ENCODE data around the gene SSUH2. TPM values are rescaled to one million over a fixed set of nuclear protein-coding genes. Genes with fewer than 3 reads are reported as not detected.
A peak's percentile ranks its signal among the peaks of the same experiment; 100 is the strongest.
"Not testable (repeated sequence)": the region's sequence is repeated elsewhere in the genome, so short reads cannot be mapped to it uniquely, and the experiment has no call there.

The SSUH2 gene
- 0.27 and 0.40 TPM in 2 replicates for total RNA-seq (2014; rRNA removed; shearing (Covaris generic))

GRCh38 chr3:8644748-8645390, at the start of gene SSUH2:
TSS of gene SSUH2 (minus strand) at chr3:8644798. CDS start at chr3:8644758, 40 bp downstream.
- DNase-seq (ENCODE audit: low read depth): no peak

- not testable (repeated sequence) for DNase-seq (ENCODE audit: low read depth)
Observed at GRCh38 chr3:8691295-8691694, 46.7 kb upstream of the SSUH2 start.

DNA sequence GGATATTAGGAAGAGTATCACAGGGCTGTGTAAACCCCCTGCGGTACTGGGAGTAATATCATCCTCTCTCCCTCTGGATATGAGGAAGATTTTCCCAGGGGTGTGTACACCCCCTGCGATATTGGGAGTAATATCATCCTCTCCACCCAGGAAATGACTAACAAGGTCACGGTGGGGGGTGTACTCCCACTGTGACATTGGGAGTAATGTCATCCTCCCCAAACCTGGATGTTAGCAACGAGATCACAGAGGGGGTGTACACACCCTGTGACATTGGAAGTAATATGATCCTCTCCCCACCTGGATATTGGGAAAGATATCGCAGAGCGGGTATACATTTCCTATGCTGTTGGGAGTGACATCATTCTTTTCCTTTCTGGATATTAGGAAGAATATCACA, 40.4 kb upstream of the SSUH2 start:
- not testable (repeated sequence) for DNase-seq (ENCODE audit: low read depth)

DNA sequence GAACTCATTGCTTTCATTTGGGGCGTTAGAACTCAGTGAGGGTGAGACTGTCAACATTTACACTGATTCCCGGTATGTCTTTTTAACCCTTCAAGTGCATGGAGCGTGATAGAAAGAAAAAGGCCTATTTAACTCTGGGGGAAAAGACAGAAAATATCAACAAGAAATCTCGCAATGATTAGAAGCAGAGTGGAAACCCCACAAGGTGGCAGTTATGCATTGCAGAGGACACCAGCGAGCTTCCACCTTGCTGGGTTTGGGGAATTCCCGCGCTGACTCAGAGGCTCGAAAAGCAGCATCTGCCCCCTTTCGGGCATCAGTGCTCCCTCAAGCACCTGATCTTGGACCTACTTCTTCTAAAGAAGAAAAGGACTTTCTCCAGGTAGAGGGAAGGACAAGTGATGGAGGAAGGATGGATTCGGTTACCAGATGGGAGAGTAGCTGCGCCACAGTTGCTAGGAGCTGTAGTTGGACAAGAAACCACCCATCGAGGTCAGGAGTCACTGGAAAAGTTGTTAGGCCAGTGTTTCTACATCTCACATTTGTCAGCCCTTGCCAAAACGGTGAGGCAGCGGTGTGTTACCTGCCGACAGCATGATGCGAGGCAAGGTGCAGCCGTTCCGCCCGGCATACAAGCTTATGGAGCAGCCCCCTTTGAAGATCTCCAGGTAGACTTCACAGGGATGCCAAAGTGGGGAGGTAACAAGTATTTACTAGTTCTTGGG, 38.4 kb upstream of the SSUH2 start:
- peak; percentile 30 for DNase-seq (ENCODE audit: low read depth)

- DNase-seq (ENCODE audit: low read depth): not testable (repeated sequence)
Observed at GRCh38 chr3:8681881-8682538, 37.4 kb upstream of the SSUH2 start.

- no peak for DNase-seq (ENCODE audit: low read depth)
Observed at GRCh38 chr3:8681349-8681748, 36.8 kb upstream of the SSUH2 start.

DNA sequence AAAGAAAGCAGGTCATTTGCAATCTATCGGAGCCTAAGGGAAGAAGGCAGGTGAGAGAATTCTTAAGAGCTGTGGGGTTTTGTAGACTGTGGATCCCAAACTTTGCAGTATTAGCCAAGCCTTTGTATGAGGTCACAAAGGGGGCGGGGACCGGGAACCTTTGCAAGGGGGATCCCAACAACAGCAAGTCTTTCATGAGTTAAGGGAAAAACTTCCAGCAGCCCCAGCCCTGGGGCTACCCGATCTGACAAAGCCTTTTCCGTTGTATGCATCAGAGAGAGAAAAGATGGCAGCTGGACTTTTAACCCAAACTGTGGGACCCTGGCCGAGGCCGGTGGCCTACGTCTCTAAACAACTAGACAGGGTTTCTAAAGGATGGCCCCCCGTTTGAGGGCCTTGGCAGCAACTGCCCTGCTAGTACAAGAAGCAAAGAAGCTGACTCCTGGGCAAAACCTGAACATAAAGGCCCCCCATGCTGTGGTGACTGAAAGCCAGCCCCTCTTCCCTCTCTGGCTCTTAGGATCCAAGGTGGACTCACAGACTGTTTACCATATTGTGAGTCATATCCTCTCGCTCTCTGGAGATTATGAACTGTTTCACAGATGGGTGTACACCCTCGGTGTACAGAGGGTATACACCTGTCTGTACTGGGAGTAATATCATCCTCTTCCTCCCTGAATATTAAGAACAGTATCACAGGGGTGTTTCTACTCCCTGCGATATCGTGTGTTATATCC, 35.4 kb upstream of the SSUH2 start:
- peak; percentile 77 for DNase-seq (ENCODE audit: low read depth)

GRCh38 chr3:8678751-8679150, 34.2 kb upstream of the SSUH2 start:
- peak; percentile 21 for DNase-seq (ENCODE audit: low read depth)

GRCh38 chr3:8677258-8677657, 32.7 kb upstream of the SSUH2 start:
- DNase-seq (ENCODE audit: low read depth): not testable (repeated sequence)

DNA sequence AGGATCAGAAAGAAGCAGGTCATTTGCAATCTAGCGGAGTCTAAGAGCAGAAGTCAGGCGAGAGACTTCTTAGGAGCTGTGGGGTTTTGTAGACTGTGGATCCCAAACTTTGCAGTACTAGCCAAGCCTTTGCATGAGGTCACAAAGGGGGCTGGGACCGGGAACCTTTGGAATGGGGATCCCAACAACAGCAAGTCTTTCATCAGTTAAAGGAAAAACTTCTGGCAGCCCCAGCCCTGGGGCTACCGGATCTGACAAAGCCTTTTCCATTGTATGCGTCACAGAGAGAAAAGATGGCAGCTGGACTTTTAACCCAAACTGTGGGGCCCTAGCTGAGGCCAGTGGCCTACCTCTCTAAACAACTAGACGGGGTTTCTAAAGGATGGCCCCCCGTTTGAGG, 31.0 kb upstream of the SSUH2 start:
- DNase-seq (ENCODE audit: low read depth): not testable (repeated sequence)

DNA sequence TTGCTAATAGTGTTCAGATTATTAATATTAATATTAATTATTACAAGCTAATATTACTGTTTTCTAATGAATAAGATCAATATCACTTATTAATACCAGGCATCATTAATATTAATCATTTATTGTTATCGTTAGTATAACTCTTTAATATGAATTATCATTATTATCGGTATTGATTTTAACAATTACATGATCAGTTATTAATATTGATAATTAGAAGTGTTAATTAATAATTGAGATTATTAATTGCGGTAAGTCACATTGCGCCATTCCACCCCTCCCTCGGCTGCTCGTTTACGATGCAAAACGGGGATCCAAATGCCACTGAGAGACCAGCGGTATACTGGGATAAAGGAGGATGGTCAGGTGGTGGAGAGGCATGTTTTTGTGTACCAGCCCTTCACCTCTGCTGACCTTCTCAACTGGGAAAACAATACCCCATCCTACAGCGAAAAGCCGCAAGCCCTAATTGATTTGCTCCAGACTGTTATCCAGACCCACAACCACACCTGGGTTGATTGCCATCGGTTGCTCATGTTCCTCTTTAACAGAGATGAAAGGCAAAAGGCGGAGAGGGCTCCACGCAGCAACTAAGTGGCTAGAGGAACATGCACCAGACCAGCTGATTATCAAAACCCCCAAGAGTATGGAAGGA, 28.6 kb upstream of the SSUH2 start:
- no peak for DNase-seq (ENCODE audit: low read depth)

DNA sequence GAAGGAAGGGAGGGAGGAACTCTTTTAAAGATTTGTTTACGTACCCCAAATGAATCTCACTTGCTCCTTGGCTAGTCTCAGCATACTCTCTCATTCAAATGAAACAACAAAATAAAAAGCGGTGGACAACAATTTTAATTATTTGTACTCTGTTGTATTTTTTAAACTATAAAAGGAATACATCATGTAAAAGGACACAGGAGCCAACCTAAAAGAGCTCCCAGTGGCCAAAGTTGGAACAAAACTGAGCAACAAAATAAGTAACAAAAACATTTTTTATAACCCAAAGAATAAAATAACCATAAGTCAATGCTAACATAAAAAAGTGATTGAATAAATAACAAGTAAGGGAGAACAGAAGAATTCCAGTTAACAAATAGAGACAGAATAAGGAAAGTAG, 24.4 kb upstream of the SSUH2 start:
- no peak for DNase-seq (ENCODE audit: low read depth)

DNA sequence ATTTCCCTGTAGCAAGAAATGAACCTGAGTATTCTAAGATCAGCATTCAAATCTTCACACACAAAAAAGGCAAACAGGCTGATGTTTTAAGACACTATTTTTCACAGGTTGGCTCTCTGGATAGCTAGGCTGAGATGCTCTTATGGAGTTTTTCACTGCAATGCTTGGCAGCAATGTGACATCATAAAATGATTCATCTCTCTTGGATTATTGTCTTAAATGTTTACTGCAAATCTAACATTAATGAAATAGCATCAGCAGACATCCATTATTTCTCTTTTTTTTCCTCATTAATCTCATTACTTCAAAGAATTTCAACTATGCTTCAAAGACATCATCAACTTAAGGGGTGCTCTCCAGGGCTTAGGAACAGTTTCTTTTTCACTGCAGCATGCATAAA, 23.6 kb upstream of the SSUH2 start:
- no peak for DNase-seq (ENCODE audit: low read depth)

DNA sequence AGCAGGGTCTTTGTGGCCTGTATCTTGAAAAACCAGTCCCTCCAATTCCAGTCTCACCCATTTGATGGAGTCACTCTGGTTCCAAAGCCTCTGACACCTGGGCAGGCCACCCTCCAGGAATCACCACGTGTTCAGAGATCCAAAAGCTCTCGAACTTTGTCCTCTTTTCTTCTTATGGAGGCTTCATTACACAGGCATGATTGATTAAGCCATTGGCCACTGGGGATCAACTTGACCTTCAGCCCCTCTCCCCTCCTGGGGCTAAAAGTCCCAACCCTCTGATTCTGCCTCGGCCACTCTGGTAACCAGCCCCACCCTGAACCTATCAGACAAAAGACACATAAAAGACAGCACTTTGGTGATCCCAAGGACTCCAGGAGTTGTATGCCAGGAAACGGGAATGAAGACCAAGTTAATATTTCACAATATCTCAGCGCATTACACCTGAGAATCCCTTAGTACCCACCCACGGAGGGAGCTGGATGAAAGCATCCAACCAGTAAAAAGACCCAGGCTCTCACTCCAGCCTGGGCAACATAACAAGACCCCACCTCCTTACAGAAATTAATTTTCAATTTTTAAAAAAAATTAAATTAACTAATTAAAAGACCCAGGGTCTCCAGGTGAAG, 23.0 kb upstream of the SSUH2 start:
- DNase-seq (ENCODE audit: low read depth): no peak

- no peak for DNase-seq (ENCODE audit: low read depth)
Observed at GRCh38 chr3:8665407-8665896, 20.9 kb upstream of the SSUH2 start.

DNA sequence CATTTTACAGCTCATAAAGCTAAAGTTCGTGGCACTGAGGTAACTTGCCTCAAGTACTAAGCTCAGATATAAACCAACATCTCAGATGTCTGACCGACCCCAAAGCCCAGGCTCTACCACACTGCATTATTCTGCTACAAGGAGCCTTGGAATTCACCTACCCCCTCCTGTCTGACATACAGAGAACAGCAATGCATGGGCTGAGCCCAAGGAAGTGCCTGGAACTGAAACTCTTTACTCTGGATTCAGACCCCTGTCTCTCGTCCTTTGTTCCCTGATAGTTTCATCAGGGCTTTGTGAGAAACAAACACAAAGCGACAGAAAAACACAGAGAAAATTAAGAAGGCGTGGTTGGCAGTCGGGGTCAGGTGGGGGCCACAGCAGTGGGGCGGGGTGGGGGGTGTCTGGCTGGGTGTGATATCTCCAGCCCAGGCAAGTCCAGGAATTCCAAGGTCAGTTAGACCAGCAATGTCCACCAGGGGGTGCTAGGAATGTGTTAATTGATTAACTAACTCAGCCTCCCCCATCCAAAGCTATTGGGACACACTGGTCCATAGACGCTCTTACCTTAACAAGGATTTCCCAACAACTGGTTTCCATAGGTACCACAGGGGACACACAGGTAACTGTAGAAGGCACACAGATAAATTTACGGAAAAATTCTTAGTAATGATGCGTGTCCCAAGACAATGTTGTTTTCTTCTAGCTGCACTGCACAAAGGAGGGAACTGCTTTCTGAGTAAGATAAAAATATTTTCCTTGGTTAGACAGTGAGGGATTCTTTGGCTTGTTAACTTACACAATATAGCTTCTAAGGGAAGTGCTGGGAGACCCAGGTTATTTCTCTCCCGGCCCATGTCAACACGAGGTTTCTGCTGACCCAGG, 18.8 kb upstream of the SSUH2 start:
- peak; percentile 55 for DNase-seq (ENCODE audit: low read depth)

DNA sequence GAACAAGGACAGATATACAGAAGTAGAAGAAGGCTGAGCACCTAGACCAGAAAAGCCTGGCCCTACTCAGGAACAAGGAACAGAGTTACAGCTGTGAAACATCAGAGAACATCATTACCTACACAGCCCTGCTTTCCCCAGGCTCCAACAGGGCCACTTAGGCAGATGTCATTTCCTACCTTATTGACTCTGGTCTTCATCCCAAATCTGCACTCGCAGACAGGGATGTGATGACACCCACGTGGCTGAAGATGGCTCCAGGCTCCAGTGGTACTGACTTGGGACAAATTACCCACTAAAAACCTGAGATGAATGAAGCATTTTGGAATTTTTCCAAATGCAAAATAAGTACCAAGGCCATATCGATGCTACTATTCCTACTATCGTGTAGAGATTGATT, 18.0 kb upstream of the SSUH2 start:
- no peak for DNase-seq (ENCODE audit: low read depth)

DNA sequence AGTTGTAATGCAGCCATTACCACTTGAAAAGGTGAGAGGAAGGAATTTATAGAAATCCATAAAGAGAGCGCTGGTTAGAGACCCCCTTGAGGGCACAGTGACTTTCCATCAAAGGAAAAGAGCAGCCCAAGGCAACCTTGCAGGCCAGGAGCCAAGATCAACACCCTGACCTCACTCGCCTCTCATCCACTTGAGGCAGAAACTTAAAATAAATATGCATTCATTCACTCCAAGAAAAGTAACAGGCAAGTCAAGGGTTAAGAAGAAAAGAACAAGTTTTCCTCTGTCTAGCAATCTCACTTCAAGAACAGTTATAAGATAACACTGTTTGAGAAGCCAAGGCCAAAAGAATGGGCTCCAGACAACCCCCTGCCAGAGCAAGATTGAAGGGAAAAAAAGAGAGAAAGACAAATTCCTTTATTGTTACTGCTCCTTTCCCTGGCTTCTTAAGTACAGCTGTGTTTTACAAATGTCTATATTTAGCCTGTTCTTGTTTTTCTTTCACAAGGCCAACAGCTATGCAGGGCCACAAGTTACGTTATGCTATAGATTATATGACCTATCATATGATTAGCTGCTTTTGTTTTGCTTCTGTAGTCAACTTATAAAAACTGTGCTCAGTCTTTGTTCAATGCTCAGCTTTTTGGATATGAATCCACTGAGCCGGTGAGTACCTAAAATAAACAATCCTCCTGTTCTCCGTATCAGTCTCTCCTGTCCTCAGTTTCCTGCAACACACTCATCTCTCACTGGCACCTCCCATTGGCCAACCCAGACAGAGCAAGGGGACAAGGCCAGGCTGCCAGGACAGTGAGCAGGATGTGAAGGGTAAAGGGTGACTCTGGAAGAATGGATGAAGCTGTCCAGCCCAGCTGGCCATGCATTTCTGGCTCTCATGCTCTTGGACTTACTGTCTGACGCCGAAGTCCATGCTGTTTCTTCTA, 15.8 kb upstream of the SSUH2 start:
- DNase-seq (ENCODE audit: low read depth): peak; percentile 50

- DNase-seq (ENCODE audit: low read depth): no peak
Observed at GRCh38 chr3:8659242-8659641, 14.6 kb upstream of the SSUH2 start.
